CD4-positive, alpha-beta T cell treated with Interleukin-15 for 4 hours (primary cell): ENCODE results near the gene EHMT1.

Experiments used
- DNase-seq: peaks from one replicate; pipeline ENCODE4 v3.0.0-alpha.2; 2020; ENCODE audit warnings: low spot score

The EHMT1 gene

DNA sequence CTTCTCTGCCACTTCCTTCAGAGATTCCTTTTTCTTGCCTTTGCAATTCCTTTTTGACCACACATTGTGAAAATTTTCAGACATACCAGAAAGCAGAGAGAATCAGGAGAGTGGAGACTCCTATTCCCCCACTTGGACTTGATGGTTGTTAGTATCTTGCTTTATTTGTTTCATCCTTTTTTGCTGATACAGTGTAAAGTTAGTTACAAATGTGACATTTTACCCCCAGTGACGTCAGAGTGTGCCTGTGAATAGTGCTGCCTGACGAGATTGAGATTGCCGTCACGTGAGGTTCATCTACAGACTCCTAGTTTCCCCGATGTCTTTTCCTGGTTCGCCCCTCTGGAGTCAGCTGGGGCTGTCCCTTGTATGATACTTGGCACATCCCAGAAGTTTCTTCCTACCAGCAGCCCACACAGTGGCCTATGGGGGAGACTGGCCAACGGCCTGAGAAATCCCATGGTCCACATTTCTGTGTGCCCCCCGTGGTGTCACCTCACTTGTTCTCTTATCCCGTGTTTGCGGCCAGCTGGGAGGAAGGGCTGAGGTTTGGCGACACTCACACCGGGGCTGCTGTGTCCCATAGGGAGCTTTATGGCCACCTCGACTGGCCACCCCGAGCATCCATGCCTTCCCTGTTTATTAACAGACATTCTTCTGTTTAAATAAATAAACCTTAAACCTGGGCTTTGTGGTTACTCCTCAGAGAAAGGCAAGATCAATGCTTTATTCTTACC, 210.6 kb downstream of the EHMT1 start:
- DNase-seq, result no peak

DNA sequence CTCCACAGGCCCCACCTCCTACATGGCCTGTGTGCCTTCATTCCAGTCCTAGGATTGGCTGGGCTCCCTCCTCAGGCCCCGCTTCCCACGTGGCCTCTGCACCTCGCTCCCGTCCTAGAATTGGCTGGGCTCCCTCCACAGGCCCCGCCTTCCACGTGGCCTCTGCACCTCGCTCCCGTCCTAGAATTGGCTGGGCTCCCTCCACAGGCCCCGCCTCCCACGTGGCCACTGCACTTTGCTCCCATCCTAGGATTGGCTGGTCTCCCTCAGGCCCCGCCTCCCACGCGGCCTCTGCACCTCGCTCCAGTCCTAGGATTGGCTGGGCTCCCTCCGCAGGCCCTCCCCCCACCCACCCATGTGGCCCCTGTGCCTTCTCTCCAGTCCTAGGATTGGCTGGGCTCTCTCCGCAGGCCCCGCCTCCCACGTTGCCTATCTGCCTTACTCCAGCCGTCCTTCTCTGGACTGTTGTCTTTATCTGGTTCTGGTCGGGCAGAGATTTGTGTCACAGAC, 213.4 kb downstream of the EHMT1 start:
- DNase-seq, result no peak

DNA sequence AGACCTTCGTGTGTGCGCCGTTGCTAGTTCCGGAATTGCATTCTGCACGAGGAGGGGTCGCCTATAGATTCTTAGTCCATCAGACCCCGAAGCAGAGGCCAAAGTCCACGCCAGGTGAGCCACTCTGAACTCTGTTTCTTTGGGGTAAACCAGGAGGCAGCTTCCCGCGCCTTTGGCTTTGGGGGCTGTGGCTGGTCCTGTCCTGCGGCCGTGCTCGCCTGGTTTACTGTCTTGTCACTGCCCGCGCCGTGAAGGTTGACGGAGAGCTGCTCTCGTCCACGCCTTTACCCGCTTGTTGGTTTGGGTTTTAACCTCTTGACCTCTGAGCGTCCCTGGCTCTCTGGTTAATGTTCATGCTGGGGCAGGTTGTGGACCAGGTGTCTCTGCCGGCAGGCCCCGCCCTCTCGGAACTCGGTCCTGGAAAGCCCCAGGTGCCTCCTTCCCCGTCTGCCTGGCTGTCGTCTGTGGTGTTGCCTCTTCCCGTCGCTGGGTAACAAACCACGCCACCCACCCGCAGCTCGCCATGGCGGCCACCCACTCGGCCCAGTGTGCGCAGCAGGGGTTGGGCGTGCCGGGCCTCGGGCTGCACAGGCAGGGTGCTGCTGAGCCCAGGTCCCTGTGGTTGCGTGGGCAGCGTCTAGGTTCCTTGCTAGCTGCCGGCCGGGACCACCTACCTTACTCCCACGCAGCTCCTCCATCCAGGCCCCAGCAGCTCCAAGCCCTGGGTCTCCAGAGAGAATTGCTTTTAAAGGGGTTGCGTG, 214.2 kb downstream of the EHMT1 start:
- no peak for DNase-seq

DNA sequence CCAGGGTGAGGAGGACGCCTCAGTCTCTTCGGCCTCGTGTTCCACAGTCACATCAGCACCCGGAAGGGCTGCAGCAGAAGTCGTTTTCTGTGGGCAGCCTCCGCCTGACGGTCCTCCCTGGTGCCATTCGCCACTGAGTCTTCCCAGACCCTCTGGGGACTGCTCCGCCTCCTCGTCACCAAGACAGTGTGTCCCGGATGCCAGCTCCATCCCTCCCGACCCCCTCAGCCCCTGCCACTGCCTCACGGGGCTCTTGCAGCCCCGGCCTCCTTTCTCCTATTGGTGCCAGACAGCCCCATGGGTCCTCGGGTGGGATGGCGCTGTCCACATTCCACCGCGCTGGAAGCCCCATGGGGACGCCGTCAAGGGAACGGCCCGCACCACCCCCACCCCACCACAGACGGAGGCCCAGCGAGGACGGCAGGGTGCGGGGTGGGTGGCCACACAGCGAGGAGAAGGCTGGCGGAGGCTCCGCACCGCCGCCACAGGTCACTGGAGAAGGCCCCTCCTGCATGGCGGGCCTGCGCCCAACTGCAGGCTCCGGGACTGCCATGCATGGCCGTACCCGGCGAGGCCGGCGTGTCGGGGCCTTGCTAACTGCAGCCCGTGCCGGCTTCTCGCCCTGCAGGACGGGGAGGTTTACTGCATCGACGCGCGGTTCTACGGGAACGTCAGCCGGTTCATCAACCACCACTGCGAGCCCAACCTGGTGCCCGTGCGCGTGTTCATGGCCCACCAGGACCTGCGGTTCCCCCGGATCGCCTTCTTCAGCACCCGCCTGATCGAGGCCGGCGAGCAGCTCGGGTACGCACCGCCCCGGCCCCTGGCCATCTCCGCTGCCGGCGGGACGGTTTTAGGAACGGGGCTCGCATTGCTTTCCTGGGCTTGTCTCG, 215.2 kb downstream of the EHMT1 start:
- no peak for DNase-seq

DNA sequence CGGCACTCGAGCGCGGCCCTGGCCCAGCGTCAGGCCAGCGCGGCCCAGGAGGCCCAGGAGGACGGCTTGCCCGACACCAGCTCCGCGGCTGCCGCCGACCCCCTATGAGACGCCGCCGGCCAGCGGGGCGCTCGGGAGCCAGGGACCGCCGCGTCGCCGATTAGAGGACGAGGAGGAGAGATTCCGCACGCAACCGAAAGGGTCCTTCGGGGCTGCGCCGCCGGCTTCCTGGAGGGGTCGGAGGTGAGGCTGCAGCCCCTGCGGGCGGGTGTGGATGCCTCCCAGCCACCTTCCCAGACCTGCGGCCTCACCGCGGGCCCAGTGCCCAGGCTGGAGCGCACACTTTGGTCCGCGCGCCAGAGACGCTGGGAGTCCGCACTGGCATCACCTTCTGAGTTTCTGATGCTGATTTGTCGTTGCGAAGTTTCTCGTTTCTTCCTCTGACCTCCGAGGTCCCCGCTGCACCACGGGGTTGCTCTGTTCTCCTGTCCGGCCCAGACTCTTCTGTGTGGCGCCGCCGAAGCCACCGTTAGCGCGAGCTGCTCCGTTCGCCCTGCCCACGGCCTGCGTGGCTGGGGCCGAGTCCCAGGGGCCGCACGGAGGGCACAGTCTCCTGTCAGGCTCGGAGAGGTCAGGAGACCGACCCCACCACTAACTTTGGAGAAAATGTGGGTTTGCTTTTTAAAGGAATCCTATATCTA, 216.2 kb downstream of the EHMT1 start:
- DNase-seq, result no peak

DNA sequence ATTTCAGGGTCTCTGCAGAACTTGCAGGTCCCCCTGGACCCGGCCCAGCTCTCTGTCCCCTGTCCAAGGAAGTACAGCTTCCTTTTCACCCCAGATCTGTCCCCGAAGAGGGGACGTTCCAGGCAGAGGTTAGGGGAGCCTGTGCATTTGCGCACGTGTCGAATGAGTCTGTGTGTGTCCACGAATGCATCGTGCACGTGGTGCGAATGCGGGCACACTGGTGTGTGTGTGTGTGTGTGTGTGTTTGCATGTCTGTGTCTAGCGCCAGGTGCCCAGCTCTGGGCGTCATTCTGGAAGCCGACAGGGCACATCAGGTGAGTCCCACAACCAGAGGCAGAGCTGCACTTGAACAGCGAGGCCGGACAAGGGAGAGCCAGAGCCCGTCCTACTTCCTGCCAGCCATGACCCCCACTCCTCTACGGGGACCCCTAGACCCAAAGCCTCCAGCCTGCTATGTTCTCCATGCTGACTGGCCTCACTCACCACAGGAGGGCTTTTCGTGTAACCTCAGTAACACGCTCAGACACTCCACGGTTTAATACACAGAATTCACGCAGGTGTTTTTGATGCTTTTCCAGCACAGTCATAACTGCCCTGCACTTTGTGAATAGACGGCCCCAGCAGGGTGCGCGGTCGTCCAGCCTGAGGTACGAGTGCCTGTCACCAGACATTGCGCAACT, 217.5 kb downstream of the EHMT1 start:
- DNase-seq, result no peak

DNA sequence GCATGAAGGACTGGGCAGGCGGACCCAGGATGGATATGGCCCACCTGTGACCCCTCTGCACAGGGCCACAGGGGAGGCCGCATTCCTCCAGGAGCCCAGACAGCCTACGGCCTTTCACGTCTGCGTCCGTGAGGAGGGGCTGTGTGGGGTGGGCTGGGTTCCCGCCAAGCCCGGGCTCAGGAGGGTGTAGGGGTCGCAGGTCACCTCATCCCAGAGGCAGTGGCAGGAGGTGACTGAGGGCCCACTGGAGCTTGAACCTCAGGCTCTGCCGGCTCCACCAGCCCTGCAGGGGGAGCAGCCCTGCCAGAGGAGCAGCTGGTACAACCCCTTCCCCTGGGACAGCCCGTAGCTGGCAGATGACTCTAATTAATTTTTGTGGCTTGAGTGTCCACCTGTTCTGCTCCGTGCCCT, 218.0 kb downstream of the EHMT1 start:
- no peak for DNase-seq

DNA sequence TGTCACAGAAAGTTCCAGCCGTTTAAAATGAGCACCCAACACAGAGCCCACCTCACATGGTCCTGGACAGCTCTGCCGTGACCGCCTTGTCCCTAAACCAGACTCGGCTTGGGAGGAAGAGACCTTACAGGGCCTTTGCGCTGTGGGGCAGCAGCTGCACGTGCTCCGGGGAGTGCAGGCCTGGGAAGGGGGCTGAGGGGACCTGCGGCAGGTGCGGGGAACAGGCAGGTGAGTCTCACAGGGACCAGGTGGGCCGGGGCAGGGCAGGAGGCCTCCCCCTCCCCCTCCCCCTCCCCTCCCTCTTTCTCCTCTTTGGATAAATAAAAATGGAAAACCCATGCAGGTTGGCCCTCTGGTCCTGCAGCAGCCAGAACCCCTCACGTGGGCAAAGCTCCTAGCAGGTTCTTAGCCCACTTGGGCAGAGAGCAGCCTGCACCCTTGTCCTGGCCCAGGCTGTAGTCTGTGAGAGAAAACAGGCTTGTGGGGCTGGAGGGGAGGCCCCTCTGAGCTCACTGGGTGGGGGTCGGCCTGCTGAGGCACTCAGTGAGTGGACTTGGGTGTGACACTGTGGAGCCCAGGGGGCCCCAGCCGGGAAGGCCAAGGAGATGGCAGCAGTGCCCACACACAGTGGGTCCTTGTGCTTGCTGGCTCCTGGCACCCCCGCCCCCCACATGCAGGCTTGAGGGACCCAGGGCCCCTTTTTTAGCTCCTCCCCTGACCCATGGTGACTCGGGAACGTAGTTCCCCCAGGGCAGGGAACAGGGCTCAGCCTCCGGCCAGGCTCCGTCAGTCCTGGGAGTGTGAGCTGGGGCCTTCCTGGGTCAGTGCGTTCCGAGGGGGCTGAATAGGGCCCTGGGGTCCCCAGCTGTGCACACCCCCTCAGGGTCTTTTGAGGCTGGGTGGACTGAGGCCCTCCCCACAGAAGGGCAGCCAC, 218.8 kb downstream of the EHMT1 start:
- no peak for DNase-seq

DNA sequence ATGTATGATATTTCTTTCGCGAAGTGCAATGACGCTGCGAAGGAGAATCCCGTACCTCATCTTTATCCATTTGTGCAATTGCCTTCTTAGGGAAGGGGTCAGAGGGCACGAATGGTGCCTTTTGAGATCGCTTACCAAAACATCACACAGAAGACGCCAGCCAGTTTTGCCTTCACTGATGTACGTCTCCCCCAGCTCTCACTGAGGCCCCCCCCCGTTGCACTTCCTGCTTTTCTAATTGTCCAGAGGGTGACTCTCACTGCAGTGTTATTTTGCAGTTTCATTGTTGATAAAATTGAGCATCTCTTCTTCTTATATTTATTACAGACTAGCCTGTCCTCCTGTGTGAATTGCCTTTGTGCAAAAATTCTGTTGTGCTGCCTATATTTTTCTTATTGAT, 219.8 kb downstream of the EHMT1 start:
- DNase-seq, result no peak

DNA sequence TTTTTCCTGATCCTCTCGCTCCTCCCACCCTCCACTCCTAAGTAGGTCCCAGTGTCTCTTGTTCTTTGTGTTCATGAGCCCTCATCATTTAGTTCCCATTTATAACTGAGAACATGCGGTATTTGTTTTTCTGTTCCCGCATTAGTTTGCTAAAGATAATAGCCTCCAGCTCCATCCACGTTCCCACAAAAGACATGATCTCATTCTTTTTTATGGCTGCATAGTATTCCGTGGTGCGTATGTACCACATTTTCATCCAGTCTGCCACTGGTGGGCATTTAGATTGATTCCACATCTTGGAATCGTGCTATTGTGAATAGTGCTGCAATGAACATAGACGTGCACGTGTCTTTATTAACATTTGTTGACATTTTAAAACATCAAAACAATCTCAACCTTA, 224.6 kb downstream of the EHMT1 start:
- DNase-seq, result no peak

DNA sequence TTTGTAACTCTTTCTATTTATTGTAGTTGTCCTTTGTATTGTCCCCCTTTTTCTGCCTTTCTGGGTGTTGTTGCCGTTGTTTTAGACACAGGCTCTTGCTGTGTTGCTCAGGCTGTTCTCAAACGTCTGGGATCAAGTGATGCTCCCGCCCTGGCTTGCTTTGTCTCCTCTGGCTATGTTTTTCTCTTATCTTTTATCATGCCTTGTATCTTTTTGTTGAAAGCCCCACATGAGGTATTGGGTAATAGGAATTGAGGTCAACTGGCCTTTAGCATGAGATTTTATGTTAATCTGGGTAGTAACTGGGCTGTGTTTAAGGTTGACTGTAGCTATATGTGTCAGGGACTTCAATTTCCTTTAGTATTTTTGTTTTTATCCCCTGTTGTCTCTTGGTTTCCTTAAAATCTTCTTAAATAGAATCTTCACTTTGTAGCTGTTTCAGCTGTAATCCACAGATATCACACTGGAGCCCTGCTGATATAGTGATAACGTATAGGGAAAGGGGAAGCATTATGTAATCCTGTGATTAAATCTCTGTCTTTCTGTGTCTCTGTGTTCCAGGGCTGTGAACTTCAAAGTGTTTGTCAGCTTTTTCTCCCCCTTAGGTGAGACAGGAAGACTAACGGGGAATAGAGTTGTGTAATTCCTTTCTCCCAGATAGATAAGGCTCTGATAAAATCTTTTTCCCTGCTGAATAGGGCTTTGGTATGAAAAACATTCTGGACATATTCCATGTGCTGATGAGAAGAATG, 232.9 kb downstream of the EHMT1 start:
- DNase-seq, result no peak

DNA sequence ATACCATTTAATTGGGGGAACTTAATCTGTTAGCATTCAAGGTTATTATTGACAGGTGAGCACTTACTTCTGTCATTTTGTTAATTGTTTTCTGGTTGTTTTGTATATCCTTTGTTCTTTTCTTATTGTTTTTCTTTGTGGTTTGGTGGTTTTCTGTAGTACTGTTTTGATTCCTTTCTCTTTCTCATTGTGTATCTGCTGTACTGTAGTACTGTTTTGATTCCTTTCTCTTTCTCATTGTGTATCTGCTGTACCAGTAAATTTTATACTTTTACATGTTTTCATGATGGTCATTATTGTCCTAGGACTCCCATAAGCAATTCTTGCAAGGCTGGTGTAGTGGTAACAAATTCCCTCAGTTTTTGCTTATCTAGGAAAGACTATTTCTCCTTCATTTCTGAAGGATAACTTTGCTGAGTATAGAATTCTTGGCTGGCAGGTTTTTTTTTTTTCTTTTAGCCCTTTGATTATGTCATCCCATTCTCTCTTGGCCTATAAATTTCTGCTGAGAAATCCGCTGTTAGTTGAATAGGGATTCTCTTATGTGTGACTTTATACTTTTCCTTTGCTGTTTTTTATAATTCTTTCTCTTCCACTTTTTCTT, 234.7 kb downstream of the EHMT1 start:
- DNase-seq, result no peak

DNA sequence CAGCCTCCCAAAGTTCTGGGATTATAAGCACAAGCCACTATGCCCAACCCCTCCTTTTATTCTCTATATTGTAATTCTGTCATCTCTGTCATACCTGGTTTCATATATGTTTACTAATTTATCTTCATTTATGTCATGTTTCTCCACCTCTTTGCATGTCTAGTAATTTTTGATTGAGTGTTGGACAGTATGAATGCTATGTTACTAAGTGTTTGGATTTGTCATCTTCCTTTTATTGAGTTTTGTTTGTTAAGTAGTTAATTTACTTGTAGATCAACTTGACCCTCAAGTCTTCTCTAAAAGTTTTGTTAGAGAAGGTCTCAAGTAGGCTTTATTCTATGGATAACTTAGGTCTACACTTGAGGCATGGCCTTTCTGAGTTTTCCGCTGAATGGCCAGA, 241.6 kb downstream of the EHMT1 start:
- DNase-seq, result no peak

DNA sequence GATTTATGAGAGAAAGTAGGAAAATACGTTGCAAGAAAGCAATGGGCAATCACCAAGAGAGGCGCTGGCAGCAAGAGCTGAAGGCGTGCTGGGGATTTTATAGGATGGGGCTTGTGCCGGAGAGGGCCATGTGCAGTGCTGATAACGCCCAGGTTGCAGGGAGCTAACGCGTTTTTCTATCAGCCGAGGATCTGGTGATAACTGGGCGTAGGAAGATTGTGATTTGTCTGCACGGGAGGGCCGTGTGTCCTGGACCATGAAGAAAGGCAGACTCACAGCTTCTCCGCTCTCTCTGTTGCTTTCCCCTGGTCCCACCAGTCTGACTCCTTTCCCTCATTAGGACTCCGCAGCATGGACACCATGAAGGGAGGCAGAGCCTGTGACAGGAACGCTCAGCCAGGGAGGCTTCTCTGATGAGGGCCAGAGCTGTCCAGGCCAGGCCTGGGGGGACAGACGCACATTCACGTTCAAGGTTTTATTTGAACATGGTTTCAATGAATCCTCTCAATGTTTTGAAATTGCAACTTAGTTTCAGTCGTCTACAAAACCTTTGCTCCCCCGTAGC, 246.9 kb downstream of the EHMT1 start:
- no peak for DNase-seq

DNA sequence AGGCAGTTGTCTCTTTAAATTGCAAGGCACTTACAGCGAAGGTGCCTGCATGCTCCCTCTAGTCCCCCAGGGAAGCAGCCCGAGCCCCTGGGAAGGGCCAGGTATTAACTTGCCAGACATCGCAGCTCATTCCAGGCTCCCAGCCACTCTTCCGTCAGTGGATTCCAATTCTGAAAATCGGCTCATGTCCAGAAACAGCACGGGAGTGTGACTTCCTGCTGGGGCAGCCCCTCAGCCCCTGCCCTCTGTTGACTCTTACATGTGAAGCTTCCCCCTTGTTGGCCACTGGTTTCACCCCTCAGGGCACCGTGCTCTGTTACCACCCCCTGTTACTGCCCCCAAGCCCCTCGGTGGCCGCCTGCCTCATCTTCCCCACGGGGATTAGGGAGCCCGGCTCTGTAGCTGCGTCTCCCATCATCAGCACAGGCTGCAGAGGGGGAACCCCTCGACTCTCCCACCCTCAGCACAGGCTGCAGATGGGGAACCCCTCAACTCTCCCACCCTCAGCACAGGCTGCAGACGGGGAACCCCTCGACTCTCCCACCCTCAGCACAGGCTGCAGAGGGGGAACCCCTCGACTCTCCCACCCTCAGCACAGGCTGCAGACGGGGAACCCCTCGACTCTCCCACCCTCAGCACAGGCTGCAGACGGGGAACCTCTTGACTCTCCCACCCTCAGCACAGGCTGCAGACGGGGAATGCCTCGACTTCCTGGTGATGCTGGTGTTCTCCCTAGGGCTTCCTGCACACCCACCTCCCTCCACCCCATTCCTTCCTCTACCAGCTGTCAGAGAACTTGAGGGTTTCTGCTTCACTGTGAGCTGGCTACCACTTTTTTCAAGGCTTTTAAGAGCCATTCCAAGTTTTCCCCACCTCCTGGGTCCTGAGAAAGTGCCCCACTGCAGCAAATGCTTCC, 247.7 kb downstream of the EHMT1 start:
- DNase-seq, result no peak

DNA sequence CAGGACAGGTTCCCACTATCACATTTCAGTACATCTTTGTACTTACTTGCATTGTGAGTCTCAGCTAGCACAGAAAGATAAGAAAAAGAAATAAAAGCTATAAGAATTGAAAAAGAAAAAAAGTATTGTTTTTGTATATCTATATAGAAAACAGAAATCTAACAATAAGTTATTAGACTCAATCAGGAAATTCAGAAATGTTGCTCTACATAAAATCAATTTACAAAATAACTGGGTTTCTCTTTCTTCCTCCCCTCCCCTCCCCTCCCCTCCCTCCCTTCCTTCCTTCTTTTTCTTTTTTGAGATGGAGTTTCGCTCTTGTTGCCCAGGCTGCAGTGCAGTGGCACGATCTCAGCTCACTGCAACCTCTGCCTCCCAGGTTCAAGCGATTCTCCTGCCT, 251.6 kb downstream of the EHMT1 start:
- DNase-seq, result no peak

DNA sequence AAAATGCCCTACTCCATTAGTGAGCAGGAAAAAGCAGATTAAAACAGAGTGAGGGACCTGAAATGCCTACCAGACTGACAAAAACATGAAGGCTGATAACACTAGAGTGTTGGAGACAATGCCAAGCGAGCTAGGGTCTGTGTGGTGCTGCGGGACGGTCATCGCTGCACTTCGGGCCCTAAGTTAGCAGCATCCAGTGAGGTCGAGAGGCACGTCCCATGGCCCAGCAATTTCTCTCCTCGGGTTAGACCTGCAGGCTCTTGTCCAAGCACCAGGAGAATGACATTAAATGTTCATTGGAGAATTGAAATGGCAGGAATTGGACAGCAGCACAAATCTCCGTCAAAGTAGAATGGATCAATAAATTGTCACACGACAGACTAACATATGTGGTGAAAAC, 253.5 kb downstream of the EHMT1 start:
- DNase-seq, result no peak

DNA sequence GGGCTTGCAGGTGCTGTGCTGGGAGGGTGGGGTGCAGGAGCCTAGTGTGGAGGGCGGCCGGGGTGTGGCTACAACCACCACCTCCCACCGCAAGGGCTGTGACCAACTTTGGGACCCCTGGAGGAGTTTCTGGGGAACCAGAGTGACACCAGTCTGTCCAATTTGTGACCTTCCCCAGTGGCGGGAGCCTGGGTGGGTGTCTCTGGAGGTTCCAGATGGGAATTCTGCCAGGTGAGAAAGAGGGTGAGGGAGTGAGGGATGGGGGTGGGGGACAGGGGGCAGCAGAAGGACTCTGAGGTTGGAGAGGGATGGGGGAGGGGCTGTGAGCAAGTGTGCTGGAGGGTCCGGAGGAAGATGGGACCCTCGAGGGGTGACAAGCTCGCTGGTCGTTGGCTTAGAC, 254.6 kb downstream of the EHMT1 start:
- DNase-seq, result no peak
